IMR-90 (cell line): ENCODE results near the gene COPB1. TPM values are rescaled to one million over a fixed set of nuclear protein-coding genes. Genes with fewer than 3 reads are reported as not detected.

Source experiments
- ATAC-seq: fragments of 200-7000 bp; cut with Tn5 transposase; 2 replicates; pipeline ENCODE4 v1.9.1; 2020; ENCODE audit warnings: low read depth, mild to moderate bottlenecking, moderate library complexity
- BruUV-seq: library from RNA; stranded (reverse); fragments of 400-500 nt; replicated peaks from 2 replicates; lab custom pipeline; 2021; lab: Mats Ljungman, UMichigan
- CTCF ChIA-PET: fragments of 300-600 bp; formaldehyde crosslinking; extraction: SDS; loops from one replicate; lab custom pipeline; 2021; ENCODE audit warnings: antibody characterized with exemption; lab: Yijun Ruan, JAX
- POLR2A ChIA-PET: fragments of 300-600 bp; sonication (Branson Sonifier 250); formaldehyde crosslinking; loops from one replicate; lab custom pipeline; 2022; ENCODE audit warnings: antibody characterized with exemption; ENCODE audit not compliant: unreplicated experiment; lab: Charles Lee
- DNase-seq: peaks from one replicate; pipeline ENCODE4 v3.0.0; 2013
- H2AFZ ChIP-seq: replicated peaks from 2 replicates; pipeline ENCODE3; 2013; ENCODE audit warnings: low read length, mild to moderate bottlenecking; ENCODE audit not compliant: poor library complexity
- H2AK5ac ChIP-seq: 2 replicates; pipeline ENCODE4 v1.6.1; 2013; ENCODE audit warnings: low read depth, low read length, inconsistent platforms
- H2AK9ac ChIP-seq: replicated peaks from 2 replicates; pipeline ENCODE3; 2013; ENCODE audit warnings: mild to moderate bottlenecking, low read depth, low read length, moderate library complexity; ENCODE audit not compliant: poor library complexity
- H2BK120ac ChIP-seq: 2 replicates; pipeline ENCODE4 v1.6.1; 2013; ENCODE audit warnings: low read depth, low read length, inconsistent platforms
- H2BK15ac ChIP-seq: 3 replicates; pipeline ENCODE4 v1.6.1; 2013; ENCODE audit warnings: low read depth, low read length, inconsistent platforms
- H2BK20ac ChIP-seq: 2 replicates; pipeline ENCODE4 v1.6.1; 2013; ENCODE audit warnings: low read depth, mild to moderate bottlenecking, inconsistent platforms, low read length, moderate library complexity
- H2BK5ac ChIP-seq: 2 replicates; pipeline ENCODE4 v1.6.1; 2013; ENCODE audit warnings: mild to moderate bottlenecking, low read depth, low read length, inconsistent platforms; ENCODE audit not compliant: poor library complexity, severe bottlenecking
- H3K14ac ChIP-seq: replicated peaks from 2 replicates; pipeline ENCODE4 v1.6.1; 2013; ENCODE audit warnings: low read depth, low read length, inconsistent platforms
- H3K18ac ChIP-seq: 2 replicates; pipeline ENCODE4 v1.6.1; 2013; ENCODE audit warnings: low read depth, low read length, control low read depth
- H3K23ac ChIP-seq: 2 replicates; pipeline ENCODE4 v1.6.1; 2013; ENCODE audit warnings: low read depth, low read length, inconsistent platforms
- H3K27ac ChIP-seq: 2 replicates; pipeline ENCODE4 v1.5.1; 2013; ENCODE audit warnings: mild to moderate bottlenecking, control low read depth, low read length; ENCODE audit not compliant: insufficient read depth
- H3K27me3 ChIP-seq: 2 replicates; pipeline ENCODE4 v1.6.1; 2013; ENCODE audit warnings: low read length; ENCODE audit not compliant: control insufficient read depth, insufficient read depth
- H3K36me3 ChIP-seq: 2 replicates; pipeline ENCODE4 v1.6.1; 2013; ENCODE audit warnings: low read length, mixed read lengths; ENCODE audit not compliant: control insufficient read depth, insufficient read depth
- H3K4ac ChIP-seq: 2 replicates; pipeline ENCODE4 v1.6.1; 2013; ENCODE audit warnings: low read depth, low read length, inconsistent platforms
- H3K4me1 ChIP-seq: 2 replicates; pipeline ENCODE4 v1.6.1; 2013; ENCODE audit warnings: low read length, mixed read lengths; ENCODE audit not compliant: control insufficient read depth, insufficient read depth
- H3K4me2 ChIP-seq: 2 replicates; pipeline ENCODE4 v1.6.1; 2013; ENCODE audit warnings: low read depth, mild to moderate bottlenecking, control low read depth, low read length, moderate library complexity
- H3K4me3 ChIP-seq: 2 replicates; pipeline ENCODE4 v1.5.1; 2013; ENCODE audit warnings: low read depth, mild to moderate bottlenecking, control low read depth, low read length, moderate library complexity; ENCODE audit not compliant: insufficient read depth
- H3K56ac ChIP-seq: 2 replicates; pipeline ENCODE4 v1.6.1; 2013; ENCODE audit warnings: low read length, inconsistent platforms; ENCODE audit not compliant: insufficient read depth; ENCODE audit errors: extremely low read depth
- H3K79me1 ChIP-seq, 2 experiments: 2 replicates each; pipeline ENCODE4 v1.6.1; 2013; ENCODE audit warnings: low read length in 2 of 2, inconsistent platforms in 1 of 2, low read depth in 1 of 2
- H3K9ac ChIP-seq: 2 replicates; pipeline ENCODE4 v1.6.1; 2013; ENCODE audit warnings: low read depth, low read length, control low read depth
- H3K9me1 ChIP-seq: 2 replicates; pipeline ENCODE4 v1.6.1; 2013; ENCODE audit warnings: low read length, inconsistent platforms; ENCODE audit not compliant: insufficient read depth
- H3K9me3 ChIP-seq: 2 replicates; pipeline ENCODE4 v1.6.1; 2013; ENCODE audit warnings: low read length; ENCODE audit not compliant: control insufficient read depth, insufficient read depth
- H4K20me1 ChIP-seq: 2 replicates; pipeline ENCODE4 v1.6.1; 2013; ENCODE audit warnings: low read length, inconsistent platforms; ENCODE audit not compliant: insufficient read depth
- H4K5ac ChIP-seq: 2 replicates; pipeline ENCODE4 v1.6.1; 2013; ENCODE audit warnings: mild to moderate bottlenecking, low read depth, low read length, control low read depth
- H4K8ac ChIP-seq, 2 experiments: 2 replicates each; pipeline ENCODE4 v1.6.1; 2013; ENCODE audit warnings: low read depth in 2 of 2, low read length in 2 of 2, control low read depth in 1 of 2, inconsistent platforms in 1 of 2
- H4K91ac ChIP-seq: 2 replicates; pipeline ENCODE4 v1.6.1; 2013; ENCODE audit warnings: low read depth, low read length, inconsistent platforms; ENCODE audit not compliant: insufficient read depth
- BHLHE40 ChIP-seq: fragments of 150-350 bp; IDR thresholded peaks from 2 replicates; pipeline ENCODE4 v1.6.1; 2016; ENCODE audit warnings: mild to moderate bottlenecking, low read depth, low read length
- FOS ChIP-seq: fragments of 150-350 bp; IDR thresholded peaks from 2 replicates; pipeline ENCODE4 v1.6.1; 2016; ENCODE audit warnings: low read depth, low read length
- MAFK ChIP-seq: IDR thresholded peaks from 2 replicates; pipeline ENCODE4 v1.6.1; 2012; ENCODE audit warnings: low read depth, low read length, improper control_type of control experiment
- MAZ ChIP-seq: IDR thresholded peaks from 2 replicates; pipeline ENCODE4 v1.6.1; 2012; ENCODE audit warnings: low read depth, mild to moderate bottlenecking, low read length, improper control_type of control experiment, moderate library complexity, borderline replicate concordance
- MXI1 ChIP-seq: IDR thresholded peaks from 2 replicates; pipeline ENCODE4 v1.6.1; 2012; ENCODE audit warnings: low read depth, mild to moderate bottlenecking, low read length, moderate library complexity, borderline replicate concordance
- RAD21 ChIP-seq: IDR thresholded peaks from 2 replicates; pipeline ENCODE4 v1.6.1; 2012; ENCODE audit warnings: low read length, improper control_type of control experiment
- dilution Hi-C: fragments of 300-500 bp; cut with HindIII; formaldehyde crosslinking; loops from one replicate; pipeline ENCODE4 v1.14.3; 2018; ENCODE audit warnings: low sequenced_read_pairs; ENCODE audit not compliant: unreplicated experiment
- in situ Hi-C: fragments of 300-500 bp; cut with MboI; formaldehyde crosslinking; loops from 3 replicates; pipeline ENCODE4 v1.14.3; 2019; ENCODE audit warnings: low sequenced_read_pairs, inconsistent platforms, mixed read lengths
- intact Hi-C: fragments of 100-400 bp; cut with micrococcal nuclease; formaldehyde crosslinking; loops from 2 replicates; pipeline ENCODE4 v1.10.0; 2022
- polyA plus RNA-seq, 3 experiments: library from polyadenylated mRNA; depleted of rRNA; stranded (reverse); fragments of >200 nt; gene quantifications; 2 replicates each; pipeline ENCODE4 v1.2.3, GENCODE V29; 2012; ENCODE audit warnings: low replicate concordance in 1 of 3
- total RNA-seq: library from RNA; depleted of rRNA; stranded (reverse); fragments of >200 nt; gene quantifications from 2 replicates; pipeline ENCODE4 v1.2.3, GENCODE V29; 2012

Gene COPB1
- total and polyA plus RNA-seq, 2 of the 4 experiments (the other 2 are of a cell fraction): 136 to 341 TPM

DNA sequence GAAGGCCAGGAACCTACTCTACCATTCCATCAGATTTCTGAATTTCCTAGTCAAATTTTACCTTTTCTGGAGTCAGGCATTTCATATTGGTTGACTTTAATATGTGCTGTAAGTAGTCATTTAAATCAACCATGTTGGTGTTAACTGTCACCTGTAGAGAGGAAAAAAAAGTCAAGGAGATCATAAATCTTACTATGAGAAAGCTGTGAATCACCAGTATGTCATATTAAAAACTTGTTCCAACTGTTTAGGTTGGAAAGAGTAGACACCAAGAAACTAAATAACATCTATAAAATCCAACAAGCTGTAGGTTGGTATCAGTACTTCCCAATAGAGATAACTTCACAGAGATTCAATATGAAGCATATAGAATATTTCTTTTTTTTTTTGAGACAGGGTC, 39.5 kb downstream of the COPB1 start:
- no peak overlapping the region for H2AFZ ChIP-seq
- POLR2A ChIA-PET: no interaction called here
- H2BK120ac ChIP-seq: no peak overlapping the region
- no peak overlapping the region for H3K27ac ChIP-seq
- intact Hi-C loops: loop anchor here (2.0 to 5.0 kb wide), 2 partner anchors 15 to 37 kb away; partner anchors contain the start of gene COPB1
- H3K79me1 ChIP-seq: peaks cover 7 to 8% of the 10 kb centered on the region in 2 experiments
- H2BK15ac ChIP-seq: no peak overlapping the region
- H3K18ac ChIP-seq: no peak overlapping the region
- no peak overlapping the region for H3K56ac ChIP-seq
- no peak overlapping the region for H4K91ac ChIP-seq
- no peak overlapping the region for H2BK5ac ChIP-seq
- TF ChIP-seq MAFK (no peak), BHLHE40 (no peak), RAD21 (no peak), FOS (no peak), MXI1 (no peak), MAZ (no peak)
- H2BK20ac ChIP-seq: no peak overlapping the region
- H3K23ac ChIP-seq: no peak overlapping the region
- no peak overlapping the region for H3K9ac ChIP-seq
- H2AK5ac ChIP-seq: no peak overlapping the region
- peaks cover 1% of the 10 kb centered on the region; the same call in 1 of the 2 replicates for H3K4me1 ChIP-seq
- CTCF ChIA-PET: interaction anchor here (0.5 to 0.9 kb wide), 3 partner anchors 14 to 102 kb away, joined by 3 to 4 read pairs (median 3); no protein-coding TSS in a partner anchor
- H4K20me1 ChIP-seq: peaks cover 4% of the 10 kb centered on the region; the same call in 1 of the 2 replicates
- no peaks in the 10 kb centered on the region for H3K9me3 ChIP-seq
- no peak for DNase-seq
- no peak overlapping the region for H4K8ac ChIP-seq
- no peak overlapping the region for H3K4ac ChIP-seq
- no TSS peak for BruUV-seq
- no peak overlapping the region for H4K5ac ChIP-seq
- H3K27me3 ChIP-seq: no peaks in the 10 kb centered on the region
- no peaks in the 10 kb centered on the region for H3K9me1 ChIP-seq
- H2AK9ac ChIP-seq: no peak overlapping the region
- no peak overlapping the region for H3K4me3 ChIP-seq
- dilution Hi-C loops: loop anchor here (25.0 kb wide), 1 partner anchor 148 kb away; no protein-coding TSS in a partner anchor
- H3K14ac ChIP-seq: no peak overlapping the region
- no peak for ATAC-seq
- in situ Hi-C loops: no loop called here
- no peak overlapping the region for H3K4me2 ChIP-seq
- H3K36me3 ChIP-seq: peaks cover 55% of the 10 kb centered on the region
